Fibroblast of lung (primary cell): ENCODE data around the gene PAPOLG. TPM values are rescaled to one million over a fixed set of nuclear protein-coding genes. Genes with fewer than 3 reads are reported as not detected.
A peak's percentile ranks its signal among the peaks of the same experiment; 100 is the strongest.

Experiments used
- DNase-seq, 2 donors: peaks; one replicate each; pipeline versions ENCODE4 v3.0.0 to v3.0.0-alpha.2; 2010; ENCODE audit warnings: low read depth in 2 of 2
- H2AFZ ChIP-seq: 2 replicates; pipeline ENCODE4 v1.5.1; 2012; ENCODE audit warnings: low read length, control low read depth, inconsistent platforms
- H3K27ac ChIP-seq: 2 replicates; pipeline ENCODE4 v1.5.1; 2011; ENCODE audit warnings: low read length, control low read depth; ENCODE audit not compliant: insufficient read depth
- H3K27me3 ChIP-seq: 2 replicates; pipeline ENCODE4 v1.5.1; 2011; ENCODE audit warnings: mild to moderate bottlenecking, low read length; ENCODE audit not compliant: control insufficient read depth, insufficient read depth
- H3K36me3 ChIP-seq: 2 replicates; pipeline ENCODE4 v1.5.1; 2011; ENCODE audit warnings: low read length; ENCODE audit not compliant: control insufficient read depth, insufficient read depth
- H3K4me1 ChIP-seq: 2 replicates; pipeline ENCODE4 v1.5.1; 2011; ENCODE audit warnings: low read length; ENCODE audit not compliant: control insufficient read depth, insufficient read depth; ENCODE audit errors: extremely low read depth
- H3K4me2 ChIP-seq: 2 replicates; pipeline ENCODE4 v1.5.1; 2011; ENCODE audit warnings: low read length, control low read depth; ENCODE audit not compliant: insufficient read depth; ENCODE audit errors: extremely low read depth
- H3K4me3 ChIP-seq, 4 experiments: fragments of 200-600 bp in 1 of 4; sonication (generic) in 1 of 4; replicated peaks in 1 of 4; 2 replicates each; pipeline ENCODE4 v1.5.1; 2011 to 2016; ENCODE audit warnings: low read length in 4 of 4, low read depth in 3 of 4, mild to moderate bottlenecking in 3 of 4, control low read depth in 2 of 4, inconsistent platforms in 1 of 4, mixed read lengths in 1 of 4; ENCODE audit not compliant: insufficient read depth in 1 of 4; ENCODE audit errors: control extremely low read depth in 1 of 4
- H3K79me2 ChIP-seq: 2 replicates; pipeline ENCODE4 v1.5.1; 2012; ENCODE audit warnings: mild to moderate bottlenecking, low read length, inconsistent platforms; ENCODE audit not compliant: control insufficient read depth, insufficient read depth
- H3K9ac ChIP-seq: 2 replicates; pipeline ENCODE4 v1.5.1; 2011; ENCODE audit warnings: mild to moderate bottlenecking, low read length, control low read depth; ENCODE audit not compliant: insufficient read depth
- H3K9me3 ChIP-seq: 2 replicates; pipeline ENCODE4 v1.5.1; 2012; ENCODE audit warnings: low read depth, low read length; ENCODE audit not compliant: control insufficient read depth, insufficient read depth
- H4K20me1 ChIP-seq: 2 replicates; pipeline ENCODE4 v1.5.1; 2011; ENCODE audit warnings: low read length; ENCODE audit not compliant: control insufficient read depth, insufficient read depth; ENCODE audit errors: extremely low read depth
- CTCF ChIP-seq, 2 donors: IDR thresholded peaks in 1 of 2; conservative IDR thresholded peaks in 1 of 2; 1 replicate in 1 of 2; 2 replicates in 1 of 2; pipeline ENCODE4 v1.5.1; 2011 to 2012; ENCODE audit warnings: low read length in 2 of 2, control low read depth in 1 of 2, inconsistent platforms in 1 of 2, low read depth in 1 of 2, mild to moderate bottlenecking in 1 of 2
- EZH2 ChIP-seq: IDR thresholded peaks from 2 replicates; pipeline ENCODE4 v1.5.1; 2012; ENCODE audit warnings: low read length, control low read depth, mild to moderate bottlenecking; ENCODE audit errors: missing control alignments
- polyA plus RNA-seq, 2 donors: library from polyadenylated mRNA; depleted of rRNA in 1 of 2; stranded (reverse) in 1 of 2; unstranded in 1 of 2; fragments of >200 nt; gene quantifications; 2 replicates each; pipeline ENCODE4 v1.2.1, GENCODE V29; 2011 to 2012; ENCODE audit warnings: missing spikeins in 1 of 2
- total RNA-seq: library from RNA; depleted of rRNA; stranded (reverse); fragments of >200 nt; gene quantifications from 2 replicates; pipeline ENCODE4 v1.2.1, GENCODE V29; 2014

PAPOLG gene
- total and polyA plus RNA-seq, 2 donors (not counting 1 experiment from before 2014, with no cell fraction given): 11.2 to 11.9 TPM

DNA sequence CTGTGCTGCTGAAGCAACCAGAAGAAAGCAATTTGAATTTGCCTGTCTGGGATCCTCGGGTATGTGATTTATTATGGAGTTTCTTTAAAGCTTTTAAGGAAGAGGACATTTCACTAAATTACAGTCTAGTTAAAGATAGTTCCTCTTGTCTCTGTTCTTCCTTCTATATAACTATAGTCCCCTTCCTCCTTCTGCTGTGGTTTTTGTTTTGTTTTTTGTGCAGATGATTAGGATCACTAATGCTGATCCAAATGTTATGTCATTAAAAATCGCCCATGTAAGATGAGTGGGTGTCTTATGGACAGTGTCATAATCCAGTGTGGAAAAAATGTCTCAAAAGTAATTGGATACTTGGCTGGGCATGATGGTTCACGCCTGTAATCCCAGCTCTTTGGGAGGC, 24.7 kb downstream of the PAPOLG start:
- Histone ChIP-seq H3K4me2 (no peak overlapping the region), H3K27me3 (no peaks in the 10 kb centered on the region), H4K20me1 (no peaks in the 10 kb centered on the region), H3K9ac (no peak overlapping the region), H3K36me3 (peaks cover 5% of the 10 kb centered on the region), H3K79me2 (no peaks in the 10 kb centered on the region), H2AFZ (no peak overlapping the region), H3K4me1 (no peaks in the 10 kb centered on the region), H3K27ac (no peak overlapping the region), H3K4me3 (no peak overlapping the region), H3K9me3 (no peaks in the 10 kb centered on the region)
- no peak for TF ChIP-seq CTCF (conservative IDR thresholded peaks at IDR 0.05 in 1 of 2, IDR thresholded peaks at IDR 0.05 in 1 of 2; ENCODE audit: low read depth in 1 of 2, low read length in 2 of 2)
- TF ChIP-seq EZH2: no peak
- no peak for DNase-seq

GRCh38 chr2:60793169-60793568, 37.1 kb downstream of the PAPOLG start:
- Histone ChIP-seq H3K79me2 (no peaks in the 10 kb centered on the region), H4K20me1 (no peaks in the 10 kb centered on the region), H3K9me3 (no peaks in the 10 kb centered on the region), H3K9ac (no peak overlapping the region), H3K4me1 (no peaks in the 10 kb centered on the region), H3K27ac (no peak overlapping the region), H3K4me3 (no peak overlapping the region), H3K4me2 (no peak overlapping the region), H3K27me3 (no peaks in the 10 kb centered on the region), H3K36me3 (peaks cover 1% of the 10 kb centered on the region), H2AFZ (no peak overlapping the region)
- DNase-seq: no peak
- TF ChIP-seq CTCF (conservative IDR thresholded peaks at IDR 0.05 in 1 of 2, IDR thresholded peaks at IDR 0.05 in 1 of 2; ENCODE audit: low read depth in 1 of 2, low read length in 2 of 2) (no peak), EZH2 (no peak)

DNA sequence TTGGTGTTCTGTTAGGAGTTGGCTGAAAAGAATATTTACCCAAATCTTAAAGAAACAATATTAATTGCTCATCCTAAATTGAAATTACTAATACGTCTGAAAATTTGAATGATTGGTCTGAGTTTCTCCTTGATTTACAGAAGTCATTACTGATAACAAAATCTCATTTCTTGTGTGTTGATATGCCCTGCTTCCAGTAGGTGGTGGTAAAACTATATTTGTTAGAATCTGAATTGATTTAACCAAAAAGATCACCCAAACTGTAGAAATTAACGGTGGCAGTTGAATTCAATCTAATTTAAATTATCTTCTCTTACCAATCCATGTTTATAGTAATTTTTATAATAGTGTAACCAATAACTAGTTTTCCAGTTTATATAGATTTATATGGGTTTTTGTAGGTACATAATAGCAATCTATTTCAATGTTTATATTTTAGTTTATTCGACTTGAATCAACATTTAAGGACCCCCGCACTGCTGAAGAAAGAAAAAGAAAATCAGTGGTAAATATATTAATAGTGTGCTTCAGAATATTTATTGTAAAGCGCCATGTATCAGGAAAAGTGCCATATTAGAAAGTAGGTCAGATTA, 38.3 kb downstream of the PAPOLG start:
- Histone ChIP-seq H3K36me3 (peaks cover 1% of the 10 kb centered on the region), H3K27ac (no peak overlapping the region), H3K4me1 (no peaks in the 10 kb centered on the region), H3K79me2 (no peaks in the 10 kb centered on the region), H3K27me3 (no peaks in the 10 kb centered on the region), H3K9me3 (no peaks in the 10 kb centered on the region), H3K4me2 (no peak overlapping the region), H4K20me1 (no peaks in the 10 kb centered on the region), H3K9ac (no peak overlapping the region), H3K4me3 (no peak overlapping the region), H2AFZ (no peak overlapping the region)
- TF ChIP-seq CTCF (conservative IDR thresholded peaks at IDR 0.05 in 1 of 2, IDR thresholded peaks at IDR 0.05 in 1 of 2; ENCODE audit: low read depth in 1 of 2, low read length in 2 of 2) (peak; percentile 9 to 48), EZH2 (no peak)
- DNase-seq: peak in 1 of 2 donors; percentile 46
